Endothelial cell of umbilical vein (primary cell): ENCODE results near the gene PHC2.

Experiments used
- EZH2 ChIP-seq: IDR thresholded peaks from 2 replicates; pipeline ENCODE4 v1.6.1; 2012; ENCODE audit warnings: borderline replicate concordance, low read depth, mild to moderate bottlenecking, moderate library complexity, low read length, inconsistent platforms; ENCODE audit not compliant: severe bottlenecking
- GATA2 ChIP-seq: IDR thresholded peaks from 2 replicates; pipeline ENCODE4 v1.7.0; 2011; ENCODE audit warnings: low read depth, mild to moderate bottlenecking, moderate library complexity, mixed read lengths, low read length; ENCODE audit not compliant: insufficient read length, insufficient read depth
- JUN ChIP-seq: IDR thresholded peaks from 2 replicates; pipeline ENCODE4 v1.6.1; 2011; ENCODE audit warnings: borderline replicate concordance, low read depth; ENCODE audit not compliant: insufficient read length, insufficient read depth
- MYC ChIP-seq: IDR thresholded peaks from one replicate; pipeline ENCODE4 v1.6.1; 2011; ENCODE audit warnings: mild to moderate bottlenecking, low read depth, low read length
- POLR2A ChIP-seq: IDR thresholded peaks from 2 replicates; pipeline ENCODE4 v1.6.1; 2012; ENCODE audit warnings: low read depth, mild to moderate bottlenecking, control low read depth, low read length
- POLR2AphosphoS5 ChIP-seq: IDR thresholded peaks from 2 replicates; pipeline ENCODE4 v1.6.1; 2012; ENCODE audit warnings: low read depth, mild to moderate bottlenecking, control low read depth, low read length, moderate library complexity; ENCODE audit not compliant: insufficient read depth
- TF ChIP-seq, protein P1 (sequence below), 2 donors: IDR thresholded peaks; 1 replicate in 1 of 2; 2 replicates in 1 of 2; pipeline ENCODE4 v1.5.1; 2011; ENCODE audit warnings: low read length in 2 of 2, mild to moderate bottlenecking in 2 of 2, moderate library complexity in 2 of 2, control low read depth in 1 of 2, inconsistent platforms in 1 of 2, low read depth in 1 of 2; ENCODE audit not compliant: insufficient read depth in 1 of 2; ENCODE audit errors: extremely low read depth in 1 of 2
- TF ChIP-seq, protein P2 (sequence below): IDR thresholded peaks from 2 replicates; pipeline ENCODE4 v1.6.1; 2011; ENCODE audit not compliant: insufficient read depth, insufficient read length

DNA sequence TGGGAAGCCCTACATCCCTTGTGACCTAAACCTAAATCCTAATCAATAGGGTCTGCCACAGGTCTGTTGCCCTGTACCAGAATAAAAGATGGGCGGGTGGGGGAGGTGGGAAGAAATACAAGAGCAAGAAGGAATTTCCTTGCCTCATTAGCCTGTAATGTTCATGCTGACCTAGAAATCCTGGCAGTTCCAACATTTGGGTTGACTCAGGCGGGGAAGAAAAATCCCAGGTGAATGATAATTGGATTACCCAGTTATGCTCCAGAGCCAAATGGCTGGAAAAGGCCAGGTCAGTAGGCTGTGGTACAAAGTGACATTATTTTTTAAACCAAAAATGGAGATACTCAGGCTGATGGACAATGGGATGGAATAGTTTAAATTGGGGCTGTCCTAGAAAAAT is 82.7 kb downstream of the PHC2 start:
- TF ChIP-seq MYC (no peak), POLR2AphosphoS5 (no peak), POLR2A (no peak), EZH2 (no peak), GATA2 (no peak), JUN (no peak)
- TF ChIP-seq, protein P1, sequence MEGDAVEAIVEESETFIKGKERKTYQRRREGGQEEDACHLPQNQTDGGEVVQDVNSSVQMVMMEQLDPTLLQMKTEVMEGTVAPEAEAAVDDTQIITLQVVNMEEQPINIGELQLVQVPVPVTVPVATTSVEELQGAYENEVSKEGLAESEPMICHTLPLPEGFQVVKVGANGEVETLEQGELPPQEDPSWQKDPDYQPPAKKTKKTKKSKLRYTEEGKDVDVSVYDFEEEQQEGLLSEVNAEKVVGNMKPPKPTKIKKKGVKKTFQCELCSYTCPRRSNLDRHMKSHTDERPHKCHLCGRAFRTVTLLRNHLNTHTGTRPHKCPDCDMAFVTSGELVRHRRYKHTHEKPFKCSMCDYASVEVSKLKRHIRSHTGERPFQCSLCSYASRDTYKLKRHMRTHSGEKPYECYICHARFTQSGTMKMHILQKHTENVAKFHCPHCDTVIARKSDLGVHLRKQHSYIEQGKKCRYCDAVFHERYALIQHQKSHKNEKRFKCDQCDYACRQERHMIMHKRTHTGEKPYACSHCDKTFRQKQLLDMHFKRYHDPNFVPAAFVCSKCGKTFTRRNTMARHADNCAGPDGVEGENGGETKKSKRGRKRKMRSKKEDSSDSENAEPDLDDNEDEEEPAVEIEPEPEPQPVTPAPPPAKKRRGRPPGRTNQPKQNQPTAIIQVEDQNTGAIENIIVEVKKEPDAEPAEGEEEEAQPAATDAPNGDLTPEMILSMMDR (IDR thresholded peaks at IDR 0.05; ENCODE audit: extremely low read depth in 1 of 2, insufficient read depth in 1 of 2, low read depth in 1 of 2, low read length in 2 of 2): no peak
- TF ChIP-seq, protein P2, sequence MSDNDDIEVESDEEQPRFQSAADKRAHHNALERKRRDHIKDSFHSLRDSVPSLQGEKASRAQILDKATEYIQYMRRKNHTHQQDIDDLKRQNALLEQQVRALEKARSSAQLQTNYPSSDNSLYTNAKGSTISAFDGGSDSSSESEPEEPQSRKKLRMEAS: no peak
